Activated CD4-positive, CD25-positive, alpha-beta regulatory T cell treated with anti-CD3 and anti-CD28 coated beads, Interleukin-2, amount 50 U/mL, for 16 hours (primary cell): ENCODE data around the gene MRPL20.

ENCODE experiments used
- DNase-seq: peaks from one replicate; pipeline ENCODE4 v3.0.0-alpha.2; 2020; ENCODE audit warnings: low read depth, low spot score

Gene MRPL20

DNA sequence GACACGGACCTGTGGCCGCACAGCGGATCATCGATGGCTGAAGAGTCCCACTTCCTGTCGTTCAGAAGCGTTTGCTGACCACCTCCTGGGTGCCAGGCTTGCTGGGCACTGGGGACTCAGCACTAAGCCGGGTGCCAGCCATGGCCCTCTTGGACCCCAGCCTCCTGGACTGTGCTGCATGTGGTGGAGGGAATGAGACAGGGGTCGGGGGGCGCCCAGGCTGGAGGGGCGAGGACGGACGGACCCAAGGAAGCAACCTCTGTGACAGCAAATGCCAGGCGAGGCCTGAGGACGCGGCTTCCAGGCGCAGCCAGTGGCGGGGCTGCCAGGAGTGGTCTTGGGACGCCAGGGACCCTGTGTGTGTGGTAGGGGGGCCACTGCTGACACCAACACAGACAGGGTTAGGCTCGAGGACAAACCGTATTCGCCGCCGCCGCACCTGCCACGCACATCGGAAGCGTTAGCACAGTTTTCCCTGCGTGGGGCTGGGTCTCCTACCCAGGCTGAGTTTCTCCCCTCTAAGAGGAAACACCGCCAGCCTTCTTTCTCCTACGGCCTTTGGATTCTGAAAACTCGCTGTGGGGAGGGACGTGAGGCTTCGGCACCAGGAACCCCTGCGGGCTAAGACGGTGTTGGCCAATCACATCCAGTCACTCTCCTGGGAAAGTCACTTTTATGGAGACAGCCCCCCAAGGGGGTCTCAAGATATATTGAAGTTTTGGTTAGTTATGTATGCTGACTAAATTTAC, 45.7 kb downstream of the MRPL20 start:
- DNase-seq: no peak

DNA sequence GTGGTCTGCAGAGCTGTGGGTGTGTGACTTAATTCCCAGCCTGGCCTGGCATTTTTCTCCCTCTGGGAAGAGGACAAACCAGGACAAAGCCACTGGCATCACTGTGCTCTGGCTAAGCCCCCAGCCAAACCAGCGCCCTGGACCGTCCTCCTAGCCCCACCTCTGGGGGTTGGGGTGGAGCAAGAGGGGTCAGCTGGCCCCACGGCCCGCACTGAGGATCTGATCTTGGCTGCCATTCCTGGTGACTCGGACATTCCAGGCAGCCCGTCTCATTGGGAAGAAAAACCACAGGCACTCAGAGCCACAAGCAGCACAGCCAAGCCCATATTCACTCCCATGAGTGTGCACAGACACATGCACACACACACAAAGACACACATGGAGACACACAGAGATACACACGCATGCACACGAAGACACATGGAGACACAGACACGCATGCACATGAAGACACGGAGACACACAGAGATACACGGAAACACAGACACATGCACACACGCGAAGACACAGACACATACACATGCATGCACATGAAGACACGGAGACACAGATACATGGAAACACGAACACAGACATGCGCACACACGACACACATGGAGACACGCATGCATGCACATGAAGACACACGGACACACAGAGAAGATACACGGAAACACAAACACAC, 46.5 kb downstream of the MRPL20 start:
- no peak for DNase-seq

DNA sequence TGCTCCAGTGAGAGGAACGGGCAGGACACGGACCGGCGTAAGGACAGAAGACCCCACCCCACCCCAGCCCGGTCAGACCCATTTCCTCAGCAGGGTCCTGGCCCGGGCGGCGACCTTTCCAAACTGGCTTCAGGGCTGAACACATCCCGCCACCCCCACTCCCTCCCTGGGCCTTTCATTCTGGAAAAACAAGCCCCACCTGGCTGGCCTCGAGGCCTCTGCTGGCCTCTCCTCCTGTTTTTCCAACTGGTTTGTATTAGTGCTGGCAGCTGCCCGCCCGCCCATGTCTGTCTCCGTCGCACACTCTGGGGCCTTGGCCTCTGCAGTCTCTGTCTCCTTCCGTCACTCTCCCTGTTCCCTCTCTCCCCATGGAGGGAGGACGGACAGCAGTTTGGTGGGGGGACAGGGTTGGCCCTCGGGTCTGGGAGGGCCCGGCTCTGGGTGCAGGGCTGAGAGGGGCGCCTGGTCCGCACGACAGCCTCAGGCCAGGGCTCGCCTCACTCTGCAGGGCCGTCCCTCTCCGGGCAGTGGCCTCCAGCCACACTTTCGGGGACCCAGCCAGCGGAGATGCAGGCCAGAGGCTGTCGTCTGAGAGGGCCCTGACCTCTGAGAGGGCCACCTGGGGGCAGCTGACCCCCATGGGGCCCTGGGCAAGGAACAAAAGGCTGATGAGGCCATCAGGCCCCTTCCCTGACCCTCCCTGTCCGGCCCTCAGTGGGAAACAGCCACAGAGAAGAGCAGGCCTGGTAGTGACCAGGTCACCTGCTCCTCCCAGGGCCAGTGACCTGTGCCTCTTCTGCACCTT, 47.2 kb downstream of the MRPL20 start:
- no peak for DNase-seq

DNA sequence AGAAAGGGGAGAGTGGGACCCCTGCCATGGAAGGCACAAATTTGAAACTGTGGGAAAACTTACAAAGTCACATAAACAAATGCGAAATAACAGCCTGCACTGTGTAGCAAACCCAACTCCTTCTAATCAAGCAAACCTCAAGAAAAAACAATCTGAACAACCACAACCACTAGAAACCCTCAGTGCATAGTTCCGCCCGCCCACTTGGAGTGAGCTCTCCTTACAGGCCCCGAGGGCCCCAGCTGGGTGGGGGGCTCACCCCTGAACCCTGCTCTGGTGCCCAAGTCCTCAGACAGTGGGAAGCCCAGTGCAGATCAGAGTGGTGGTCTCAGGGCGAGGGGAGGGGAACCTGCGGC, 47.8 kb downstream of the MRPL20 start:
- no peak for DNase-seq

DNA sequence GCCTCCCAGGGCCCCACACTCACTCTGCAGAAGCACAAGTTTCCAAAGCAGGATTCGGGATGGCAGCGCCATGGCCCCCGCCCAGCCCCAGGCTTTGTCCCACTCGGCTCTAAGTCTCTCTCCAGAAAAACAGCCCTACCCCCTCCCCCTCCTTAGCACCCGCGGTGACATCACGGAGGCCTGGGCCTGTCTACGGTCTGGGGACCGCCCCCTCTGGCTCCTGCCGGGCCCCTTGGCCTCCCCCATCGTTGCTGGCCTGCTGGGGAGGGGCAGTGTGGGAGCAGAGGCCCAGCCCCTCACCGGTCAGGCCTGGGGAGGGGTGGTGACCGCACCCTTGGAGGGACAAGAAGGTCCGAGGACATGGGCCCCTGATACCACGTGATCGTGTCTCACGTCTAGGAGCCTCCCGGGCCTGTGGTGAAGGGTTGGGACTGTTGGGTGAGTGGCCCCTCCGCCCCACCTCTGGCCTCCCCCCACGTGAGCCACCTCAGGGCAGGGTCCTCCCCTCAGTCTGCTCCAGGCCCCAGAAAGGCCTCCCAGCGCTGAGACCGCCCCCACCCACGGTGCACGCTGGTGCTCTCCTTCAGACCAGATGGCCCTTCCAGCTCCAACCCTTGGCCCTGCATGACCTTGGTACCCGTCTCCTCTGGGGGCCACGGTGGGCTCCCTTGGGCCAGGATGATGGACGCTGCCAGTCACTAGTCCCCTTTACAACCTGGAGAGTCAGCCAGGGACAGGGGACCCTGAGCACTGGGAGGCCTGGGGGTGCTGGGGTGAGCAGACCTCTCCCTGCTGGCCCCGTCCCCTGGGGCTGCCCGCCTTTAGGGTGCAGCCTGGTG, 48.4 kb downstream of the MRPL20 start, which contains the start of gene MXRA8:
MXRA8 (minus strand) TSS at position 123 of the 839 bp plus-strand sequence; CDS start at position 72, 51 bp downstream.
- DNase-seq: no peak

GRCh38 chr1:1357871-1358432, 49.1 kb downstream of the MRPL20 start:
- no peak for DNase-seq

GRCh38 chr1:1356796-1357401, 50.2 kb downstream of the MRPL20 start:
- no peak for DNase-seq

- no peak for DNase-seq
Measured at GRCh38 chr1:1356166-1356795, 50.8 kb downstream of the MRPL20 start.

GRCh38 chr1:1355416-1355815, 51.7 kb downstream of the MRPL20 start:
- no peak for DNase-seq

GRCh38 chr1:1354271-1355247, 52.5 kb downstream of the MRPL20 start:
- DNase-seq: no peak

GRCh38 chr1:1353389-1354151, 53.5 kb downstream of the MRPL20 start:
- no peak for DNase-seq

DNA sequence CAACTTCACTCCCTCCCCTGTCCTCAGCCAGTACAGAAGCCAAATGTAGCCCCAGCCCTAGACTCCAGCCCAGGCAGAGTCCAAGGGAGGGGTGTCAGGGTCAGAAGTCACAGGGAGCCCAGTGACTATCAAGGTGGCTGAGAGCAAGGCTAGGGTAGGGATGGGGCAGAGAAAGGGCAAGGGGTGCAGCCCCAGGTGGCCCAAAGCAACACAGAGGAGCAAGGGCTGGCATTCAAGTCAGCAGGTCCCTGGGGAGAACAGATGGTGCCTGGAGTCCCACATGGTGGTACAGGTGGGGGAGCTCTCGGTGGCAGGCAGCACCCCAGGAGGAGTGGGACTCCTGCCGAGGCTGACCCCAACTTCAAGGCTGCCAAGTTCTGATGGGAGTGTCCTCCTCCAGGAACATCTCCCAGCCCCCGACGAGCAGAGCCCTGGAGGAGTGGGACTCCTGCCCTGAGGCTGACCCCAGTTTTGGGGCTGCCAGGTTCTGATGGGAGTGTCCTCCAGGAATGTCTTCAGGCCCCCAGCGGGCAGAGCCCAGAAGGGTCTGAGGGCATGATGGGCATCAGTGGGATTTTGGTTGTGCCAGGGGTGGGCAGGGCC, 54.2 kb downstream of the MRPL20 start:
- DNase-seq: no peak
